ENCODE results near the gene DYNC1H1.

The DYNC1H1 gene

GRCh38 chr14:101932673-101933072 lies 31.7 kb upstream of the DYNC1H1 start:
- no peaks in the 10 kb centered on the region for H3K36me3 Mint-ChIP-seq
- no peak overlapping the region for H3K27ac Mint-ChIP-seq
- no peaks in the 10 kb centered on the region for H3K27me3 Mint-ChIP-seq
- H3K4me1 Mint-ChIP-seq (ENCODE audit: low read depth) = no peaks in the 10 kb centered on the region
- no peaks in the 10 kb centered on the region for H3K9me3 Mint-ChIP-seq (ENCODE audit: low read depth)
- no peak overlapping the region for H3K4me3 Mint-ChIP-seq

GRCh38 chr14:101933209-101933608 lies 31.2 kb upstream of the DYNC1H1 start:
- Mint-ChIP-seq H3K9me3 (ENCODE audit: low read depth) (no peaks in the 10 kb centered on the region), H3K4me3 (no peak overlapping the region), H3K36me3 (no peaks in the 10 kb centered on the region), H3K4me1 (ENCODE audit: low read depth) (no peaks in the 10 kb centered on the region), H3K27me3 (no peaks in the 10 kb centered on the region), H3K27ac (no peak overlapping the region)

GRCh38 chr14:101934601-101935150 lies 29.7 kb upstream of the DYNC1H1 start:
- Mint-ChIP-seq H3K36me3 (no peaks in the 10 kb centered on the region), H3K27me3 (no peaks in the 10 kb centered on the region), H3K27ac (no peak overlapping the region), H3K4me3 (no peak overlapping the region), H3K9me3 (ENCODE audit: low read depth) (no peaks in the 10 kb centered on the region), H3K4me1 (ENCODE audit: low read depth) (peaks cover 3% of the 10 kb centered on the region)

GRCh38 chr14:101937926-101938767 lies 26.2 kb upstream of the DYNC1H1 start:
- Mint-ChIP-seq H3K4me3 (no peak overlapping the region), H3K27me3 (peaks cover 7% of the 10 kb centered on the region), H3K27ac (no peak overlapping the region), H3K4me1 (ENCODE audit: low read depth) (peaks cover 3% of the 10 kb centered on the region), H3K9me3 (ENCODE audit: low read depth) (no peaks in the 10 kb centered on the region), H3K36me3 (no peaks in the 10 kb centered on the region)

- H3K4me1 Mint-ChIP-seq (ENCODE audit: low read depth) = peaks cover 3% of the 10 kb centered on the region
- no peaks in the 10 kb centered on the region for H3K9me3 Mint-ChIP-seq (ENCODE audit: low read depth)
- peaks cover 15% of the 10 kb centered on the region for H3K27me3 Mint-ChIP-seq
- no peak overlapping the region for H3K27ac Mint-ChIP-seq
- no peaks in the 10 kb centered on the region for H3K36me3 Mint-ChIP-seq
- H3K4me3 Mint-ChIP-seq = no peak overlapping the region
Measured at GRCh38 chr14:101939646-101940170, 24.7 kb upstream of the DYNC1H1 start.

GRCh38 chr14:101944451-101944850 lies 19.9 kb upstream of the DYNC1H1 start:
- Mint-ChIP-seq H3K27ac (no peak overlapping the region), H3K36me3 (no peaks in the 10 kb centered on the region), H3K9me3 (ENCODE audit: low read depth) (no peaks in the 10 kb centered on the region), H3K27me3 (peaks cover 24% of the 10 kb centered on the region), H3K4me3 (no peak overlapping the region), H3K4me1 (ENCODE audit: low read depth) (peaks cover 15% of the 10 kb centered on the region)

GRCh38 chr14:101945171-101945570 lies 19.2 kb upstream of the DYNC1H1 start:
- Mint-ChIP-seq H3K9me3 (ENCODE audit: low read depth) (no peaks in the 10 kb centered on the region), H3K27me3 (peaks cover 23% of the 10 kb centered on the region), H3K27ac (peak overlapping the region; percentile 50), H3K4me1 (ENCODE audit: low read depth) (peaks cover 15% of the 10 kb centered on the region), H3K36me3 (no peaks in the 10 kb centered on the region), H3K4me3 (no peak overlapping the region)

GRCh38 chr14:101947577-101947903 lies 16.8 kb upstream of the DYNC1H1 start:
- H3K4me3 Mint-ChIP-seq = peak overlapping the region; percentile 95
- H3K27ac Mint-ChIP-seq = peak overlapping the region; percentile 94
- peaks cover 20% of the 10 kb centered on the region for H3K4me1 Mint-ChIP-seq (ENCODE audit: low read depth)
- peaks cover 20% of the 10 kb centered on the region for H3K27me3 Mint-ChIP-seq
- no peaks in the 10 kb centered on the region for H3K36me3 Mint-ChIP-seq
- no peaks in the 10 kb centered on the region for H3K9me3 Mint-ChIP-seq (ENCODE audit: low read depth)

- Mint-ChIP-seq H3K27me3 (peaks cover 17% of the 10 kb centered on the region), H3K36me3 (no peaks in the 10 kb centered on the region), H3K27ac (peak overlapping the region; percentile 94), H3K4me3 (peak overlapping the region; percentile 95), H3K9me3 (ENCODE audit: low read depth) (no peaks in the 10 kb centered on the region), H3K4me1 (ENCODE audit: low read depth) (peaks cover 22% of the 10 kb centered on the region)
Measured at GRCh38 chr14:101947904-101948665, 16.3 kb upstream of the DYNC1H1 start.

GRCh38 chr14:101948666-101949216 lies 15.6 kb upstream of the DYNC1H1 start:
- Mint-ChIP-seq H3K4me1 (ENCODE audit: low read depth) (peaks cover 22% of the 10 kb centered on the region), H3K4me3 (peak overlapping the region; percentile 95), H3K27ac (peak overlapping the region; percentile 94), H3K27me3 (peaks cover 13% of the 10 kb centered on the region), H3K36me3 (no peaks in the 10 kb centered on the region), H3K9me3 (ENCODE audit: low read depth) (no peaks in the 10 kb centered on the region)

GRCh38 chr14:101950100-101950499 lies 14.3 kb upstream of the DYNC1H1 start:
- peak overlapping the region; percentile 10 for H3K4me3 Mint-ChIP-seq
- no peaks in the 10 kb centered on the region for H3K9me3 Mint-ChIP-seq (ENCODE audit: low read depth)
- H3K27me3 Mint-ChIP-seq = peaks cover 7% of the 10 kb centered on the region
- no peak overlapping the region for H3K27ac Mint-ChIP-seq
- peaks cover 22% of the 10 kb centered on the region for H3K4me1 Mint-ChIP-seq (ENCODE audit: low read depth)
- no peaks in the 10 kb centered on the region for H3K36me3 Mint-ChIP-seq

GRCh38 chr14:101950516-101951215 lies 13.7 kb upstream of the DYNC1H1 start:
- H3K9me3 Mint-ChIP-seq (ENCODE audit: low read depth) = no peaks in the 10 kb centered on the region
- H3K27me3 Mint-ChIP-seq = peaks cover 3% of the 10 kb centered on the region
- H3K4me3 Mint-ChIP-seq = peak overlapping the region; percentile 44
- no peaks in the 10 kb centered on the region for H3K36me3 Mint-ChIP-seq
- H3K4me1 Mint-ChIP-seq (ENCODE audit: low read depth) = peaks cover 22% of the 10 kb centered on the region
- H3K27ac Mint-ChIP-seq = no peak overlapping the region

GRCh38 chr14:101953151-101953550 lies 11.2 kb upstream of the DYNC1H1 start:
- H3K4me3 Mint-ChIP-seq = no peak overlapping the region
- H3K27ac Mint-ChIP-seq = no peak overlapping the region
- no peaks in the 10 kb centered on the region for H3K9me3 Mint-ChIP-seq (ENCODE audit: low read depth)
- H3K36me3 Mint-ChIP-seq = no peaks in the 10 kb centered on the region
- no peaks in the 10 kb centered on the region for H3K27me3 Mint-ChIP-seq
- peaks cover 17% of the 10 kb centered on the region for H3K4me1 Mint-ChIP-seq (ENCODE audit: low read depth)

- H3K36me3 Mint-ChIP-seq = no peaks in the 10 kb centered on the region
- peaks cover 7% of the 10 kb centered on the region for H3K4me1 Mint-ChIP-seq (ENCODE audit: low read depth)
- no peaks in the 10 kb centered on the region for H3K9me3 Mint-ChIP-seq (ENCODE audit: low read depth)
- no peaks in the 10 kb centered on the region for H3K27me3 Mint-ChIP-seq
- no peak overlapping the region for H3K4me3 Mint-ChIP-seq
- H3K27ac Mint-ChIP-seq = no peak overlapping the region
Measured at GRCh38 chr14:101954501-101954900, 9.9 kb upstream of the DYNC1H1 start.

Data from activated naive CD8-positive, alpha-beta T cell (primary cell).